NAMALWA (cell line): ENCODE data around the gene GOLT1B.
"Not testable (repeated sequence)": the region's sequence is repeated elsewhere in the genome, so short reads cannot be mapped to it uniquely, and the experiment has no call there.

Experiments
- DNase-seq: peaks from one replicate; pipeline ENCODE4 v3.0.0-alpha.2; 2015; ENCODE audit warnings: low spot score

GOLT1B gene, protein sequence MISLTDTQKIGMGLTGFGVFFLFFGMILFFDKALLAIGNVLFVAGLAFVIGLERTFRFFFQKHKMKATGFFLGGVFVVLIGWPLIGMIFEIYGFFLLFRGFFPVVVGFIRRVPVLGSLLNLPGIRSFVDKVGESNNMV

DNA sequence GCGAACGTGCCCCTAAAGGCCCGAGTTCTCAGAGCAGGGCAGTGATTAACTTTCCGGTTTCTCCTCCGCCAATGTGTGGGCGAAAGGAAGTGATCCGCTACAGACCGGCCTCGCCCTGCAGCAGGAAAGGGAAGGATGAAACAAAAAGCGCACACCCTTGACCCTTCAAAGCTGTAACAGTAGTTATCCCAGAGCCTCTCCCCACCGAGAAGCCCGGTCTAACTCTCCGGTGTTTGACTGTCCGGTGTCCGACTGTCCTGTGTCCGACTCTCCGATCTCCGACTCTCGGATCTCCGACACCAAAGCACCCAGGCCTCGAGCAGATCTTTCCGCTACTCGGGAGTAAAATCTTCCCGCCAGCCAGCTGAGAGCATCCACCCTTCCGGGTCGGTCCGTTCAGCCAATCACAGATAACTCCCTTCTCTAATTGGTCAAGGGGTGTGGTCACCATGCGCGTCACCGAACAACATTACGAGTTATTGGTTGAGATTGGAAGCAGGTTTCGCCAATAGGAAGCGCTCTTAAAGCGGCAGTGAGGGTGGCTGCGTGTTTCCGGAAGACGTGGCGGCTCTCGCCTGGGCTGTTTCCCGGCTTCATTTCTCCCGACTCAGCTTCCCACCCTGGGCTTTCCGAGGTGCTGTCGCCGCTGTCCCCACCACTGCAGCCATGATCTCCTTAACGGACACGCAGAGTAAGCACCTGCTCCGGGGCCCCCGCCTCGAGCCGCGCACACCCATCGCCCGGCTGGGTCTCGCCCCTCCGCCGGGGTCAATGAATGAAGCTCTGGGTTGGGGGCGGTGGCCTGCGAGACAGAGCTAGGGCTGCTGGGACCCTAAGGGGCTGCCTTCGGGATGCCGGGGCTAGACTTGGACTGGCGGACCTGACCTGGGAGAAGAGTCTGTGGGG is at the start of gene GOLT1B, which contains the start of gene RECQL:
Gene GOLT1B (plus strand): TSS at position 532 of the 906 bp plus-strand sequence. CDS start 135 bp downstream, at position 667.
Gene RECQL (minus strand): TSS at position 378 of the 906 bp plus-strand sequence. CDS start 2,065 bp downstream, outside the sequence.
- peak; percentile 99 for DNase-seq

DNA sequence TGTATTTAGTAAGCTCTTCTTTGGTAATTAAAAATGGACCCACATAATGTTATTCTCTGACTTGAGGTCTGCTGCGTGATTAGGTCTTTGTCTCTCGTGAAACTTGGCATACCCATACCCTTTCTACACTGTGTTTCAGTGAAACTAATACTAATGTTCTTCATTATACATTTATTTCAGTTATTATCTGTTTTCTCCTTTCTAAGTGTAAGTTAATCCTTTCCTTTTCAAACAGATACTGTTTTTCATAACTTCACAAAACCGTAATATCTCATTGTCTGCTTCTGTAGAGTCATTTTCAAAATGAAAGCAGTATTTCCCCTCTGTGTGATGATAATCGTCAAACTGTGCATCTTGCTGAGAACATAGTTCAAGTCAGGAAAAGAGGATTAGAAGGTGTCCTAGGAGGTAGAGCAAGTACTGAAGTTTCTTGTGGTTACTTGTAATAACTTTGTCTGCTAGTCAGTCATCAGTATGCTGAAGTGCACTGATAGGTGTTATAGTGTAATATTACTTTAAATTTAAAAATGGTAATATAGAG is 48.2 kb upstream of the GOLT1B start:
- no peak for DNase-seq

DNA sequence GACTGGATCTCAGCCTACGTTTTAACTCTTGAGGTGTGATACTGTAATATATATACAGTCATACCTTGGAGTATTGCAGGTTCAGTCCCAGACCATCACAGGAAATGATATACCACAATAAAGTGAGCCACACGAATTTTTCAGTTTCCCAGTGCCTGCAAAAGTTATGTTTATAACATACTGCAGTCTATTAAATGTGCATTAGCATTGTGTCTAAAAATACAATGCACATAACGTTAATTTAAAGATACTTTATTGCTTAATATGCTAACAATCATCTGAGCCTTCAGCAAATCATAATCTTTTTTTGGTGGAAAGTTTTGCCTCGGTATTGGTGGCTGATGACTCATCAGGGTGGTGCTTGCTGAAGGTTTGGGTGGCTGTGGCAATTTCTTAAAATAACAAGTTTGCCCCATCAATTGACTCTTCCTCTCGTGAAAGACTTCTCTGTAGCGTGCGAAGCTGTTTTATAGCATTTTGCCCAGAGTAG is 45.3 kb upstream of the GOLT1B start:
- no peak for DNase-seq

DNA sequence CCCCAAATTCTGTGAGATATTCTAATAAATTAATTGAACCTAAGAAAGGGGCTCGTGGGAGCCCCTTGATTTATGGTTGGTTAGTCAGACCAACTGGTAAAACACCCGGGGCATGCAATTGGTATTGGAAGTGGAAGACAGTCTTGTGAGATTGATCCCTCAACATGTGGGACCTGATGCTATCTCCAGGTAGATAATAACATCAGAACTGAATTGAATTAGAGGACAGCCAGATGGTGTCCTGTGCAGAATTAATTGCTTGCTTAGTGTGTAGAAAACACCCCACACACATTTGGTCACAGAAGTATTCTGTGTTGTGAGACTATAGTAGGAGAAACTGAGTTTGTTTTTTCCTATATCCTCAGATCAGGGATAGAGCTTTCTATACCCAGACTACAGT is 42.1 kb upstream of the GOLT1B start:
- DNase-seq: no peak

GRCh38 chr12:21467334-21467733 is 34.3 kb upstream of the GOLT1B start:
- not testable (repeated sequence) for DNase-seq

DNA sequence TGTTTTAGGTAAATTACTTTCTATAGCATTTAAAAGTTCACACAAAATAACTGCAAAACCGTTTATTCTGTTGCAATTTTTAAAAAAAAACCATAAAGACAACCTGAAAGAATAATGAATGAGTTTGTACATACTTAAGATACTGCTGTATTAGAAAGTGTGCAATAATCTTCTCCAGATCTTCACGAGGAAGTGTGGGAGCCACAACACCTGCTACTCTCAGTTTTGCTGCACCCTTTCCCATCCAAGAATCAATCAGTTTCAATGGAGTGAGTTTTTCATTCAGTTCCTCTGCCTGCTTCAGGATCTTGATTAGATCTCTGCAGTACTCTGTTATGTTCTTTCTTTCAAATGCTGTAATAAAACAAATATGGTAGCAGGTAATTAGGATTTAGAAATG is 30.3 kb upstream of the GOLT1B start:
- DNase-seq: no peak

GRCh38 chr12:21472197-21472823 is 29.3 kb upstream of the GOLT1B start:
- no peak for DNase-seq

DNA sequence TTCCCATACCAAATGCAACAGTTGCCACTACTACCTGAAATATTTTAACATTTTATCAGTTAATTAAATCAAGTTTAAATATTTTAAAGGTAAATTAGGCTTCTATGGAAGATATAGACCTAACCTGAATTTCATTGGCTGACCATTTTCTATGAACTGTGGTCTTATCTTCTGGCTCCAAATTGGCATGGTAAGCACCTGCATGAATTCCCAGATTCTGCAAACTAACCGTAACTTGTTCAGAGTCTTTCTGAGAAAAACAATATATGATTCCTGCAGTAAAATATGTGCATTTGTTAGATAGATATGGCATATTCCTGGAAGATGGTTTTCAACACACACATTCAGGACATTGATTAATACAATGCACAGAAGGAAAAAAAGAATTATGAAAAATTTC is 26.0 kb upstream of the GOLT1B start:
- no peak for DNase-seq

GRCh38 chr12:21476949-21477348 is 24.6 kb upstream of the GOLT1B start:
- DNase-seq: no peak

GRCh38 chr12:21478756-21479455 is 22.7 kb upstream of the GOLT1B start:
- no peak for DNase-seq

DNA sequence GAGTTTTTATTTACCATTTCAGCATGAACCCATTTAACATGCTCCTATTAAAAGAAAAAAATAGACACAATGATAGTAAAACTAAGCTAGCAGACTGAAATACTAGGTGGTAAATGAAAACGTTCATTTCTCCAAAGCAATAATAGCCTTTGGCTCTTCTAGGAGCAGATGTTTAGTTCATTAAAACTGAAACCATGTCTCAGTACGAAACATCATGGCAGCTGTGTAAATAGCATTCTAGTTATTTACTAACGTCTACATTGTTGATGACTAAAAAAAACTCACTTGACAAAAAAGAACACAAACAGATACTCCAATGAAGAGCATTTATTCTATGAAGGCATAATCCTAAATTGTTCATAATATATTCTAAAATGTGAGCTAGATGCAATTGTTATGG is 18.1 kb upstream of the GOLT1B start:
- DNase-seq: no peak

DNA sequence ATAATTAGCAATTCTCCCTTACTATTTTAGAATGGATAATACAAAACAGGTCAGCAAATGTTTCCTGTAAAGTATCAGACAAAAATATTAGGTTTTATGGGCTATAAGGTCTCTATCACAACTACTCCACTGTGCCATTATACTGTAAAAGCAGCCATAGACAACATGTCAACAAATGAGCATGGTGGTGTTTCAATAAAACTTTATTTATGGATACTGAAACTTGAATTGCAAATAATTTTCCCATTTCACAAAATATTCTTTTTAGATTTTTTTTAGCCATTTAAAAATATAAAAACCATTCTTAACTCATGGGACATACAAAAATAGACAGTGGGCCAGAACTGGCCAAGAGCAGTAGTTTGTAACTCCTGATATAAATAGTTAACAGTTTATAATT is 15.6 kb upstream of the GOLT1B start:
- DNase-seq: no peak

DNA sequence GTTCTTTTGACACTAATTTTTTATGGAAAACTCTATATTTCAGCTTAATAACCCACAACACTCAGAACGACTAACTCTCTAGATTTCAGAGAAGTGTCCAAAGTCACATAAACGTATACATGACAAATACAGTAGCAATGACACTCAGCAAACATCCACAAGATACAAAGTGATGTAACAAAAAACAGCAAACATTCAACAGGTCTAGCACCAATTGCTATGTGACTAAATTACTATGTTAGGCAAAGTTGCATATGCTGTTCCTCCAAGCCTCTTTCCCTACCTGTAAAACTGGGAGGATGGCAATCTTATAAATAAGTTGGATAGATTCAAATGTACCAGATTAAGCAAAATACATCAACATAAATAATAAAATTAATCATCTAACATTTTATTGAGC is 1.8 kb upstream of the GOLT1B start:
- DNase-seq: no peak

DNA sequence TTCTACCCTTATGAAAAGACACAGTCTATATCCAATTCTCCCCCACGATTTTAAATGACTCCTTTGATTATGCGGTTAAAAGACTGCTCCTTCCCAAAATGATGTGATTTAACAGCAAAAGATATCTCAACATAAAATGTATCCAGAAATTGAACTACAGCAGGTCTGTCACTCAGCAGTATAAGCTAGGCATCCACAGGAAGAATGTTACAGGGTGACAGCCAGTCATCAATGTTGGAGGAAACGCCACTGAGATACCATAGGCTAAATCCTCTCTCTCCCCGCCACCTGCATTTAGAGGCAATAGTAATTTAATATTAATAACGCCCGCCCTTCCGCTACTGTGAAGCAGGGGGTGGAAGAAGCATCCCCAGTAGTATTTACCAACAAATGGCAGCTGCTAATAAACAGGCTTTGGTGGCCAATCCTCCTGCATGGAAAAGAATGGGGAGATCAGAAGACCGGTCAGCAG is 767 bp upstream of the GOLT1B start:
- DNase-seq: peak; percentile 77

DNA sequence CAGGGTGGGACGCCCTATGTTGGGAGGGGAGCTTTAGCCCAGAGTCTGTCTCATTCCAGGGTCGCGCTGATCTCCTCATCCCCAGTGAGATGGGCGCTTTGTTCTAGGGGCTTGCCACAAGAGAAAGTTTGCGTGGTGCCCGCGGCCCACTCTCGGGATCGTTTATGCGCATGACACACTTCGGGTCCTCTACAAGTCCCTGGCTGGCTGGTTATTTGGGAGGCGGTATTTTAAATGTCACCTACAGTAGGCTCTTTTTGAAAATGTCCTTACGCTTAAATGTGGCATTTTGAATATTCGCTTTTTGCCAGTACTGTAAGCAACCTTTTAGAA is 541 bp downstream of the GOLT1B start:
- peak; percentile 47 for DNase-seq

DNA sequence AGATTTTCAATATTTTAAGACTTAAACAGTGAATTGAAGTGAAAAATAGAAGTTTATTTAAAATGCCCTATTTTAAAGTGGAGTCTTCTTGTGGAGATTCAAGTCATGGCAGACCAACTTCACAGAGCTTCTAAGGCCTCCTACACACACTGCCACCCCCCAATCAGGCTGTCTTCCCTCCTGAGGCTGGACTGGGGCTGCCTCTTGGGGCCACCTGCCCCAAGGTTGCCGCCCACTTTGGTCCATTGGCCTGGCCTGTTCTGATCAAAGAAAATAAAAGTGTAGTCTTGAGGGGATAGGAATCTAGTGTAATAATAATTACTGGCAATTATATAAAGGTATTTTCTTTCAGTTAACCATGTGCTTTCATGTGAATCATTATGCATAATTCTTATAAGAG is 1.3 kb downstream of the GOLT1B start:
- DNase-seq: no peak

- DNase-seq: no peak
Measured at GRCh38 chr12:21505888-21506287, 4.3 kb downstream of the GOLT1B start.

GRCh38 chr12:21507849-21508248 is 6.3 kb downstream of the GOLT1B start:
- no peak for DNase-seq

DNA sequence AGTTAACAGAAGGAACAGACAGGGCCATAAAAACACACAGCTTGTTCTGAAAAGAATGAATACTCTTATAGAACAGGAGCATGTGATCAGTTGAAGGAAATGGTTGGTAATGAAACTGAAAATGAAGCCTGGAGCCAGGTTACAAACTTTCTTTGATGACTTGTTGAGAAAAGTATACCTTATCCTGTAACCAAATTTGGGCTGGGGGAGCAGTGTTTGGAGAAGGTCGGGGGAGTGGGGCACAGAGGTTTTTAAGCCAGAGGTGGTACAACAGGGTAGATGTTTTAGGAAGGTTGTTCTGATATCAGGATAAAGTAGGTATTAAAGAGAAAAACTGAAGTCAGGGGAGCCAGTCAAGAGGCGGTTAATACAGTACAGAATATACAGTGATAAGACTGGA is 8.2 kb downstream of the GOLT1B start:
- no peak for DNase-seq

GRCh38 chr12:21516281-21516680 is 14.7 kb downstream of the GOLT1B start:
- DNase-seq: no peak

- DNase-seq: no peak
Measured at GRCh38 chr12:21518451-21518850, 16.9 kb downstream of the GOLT1B start.

DNA sequence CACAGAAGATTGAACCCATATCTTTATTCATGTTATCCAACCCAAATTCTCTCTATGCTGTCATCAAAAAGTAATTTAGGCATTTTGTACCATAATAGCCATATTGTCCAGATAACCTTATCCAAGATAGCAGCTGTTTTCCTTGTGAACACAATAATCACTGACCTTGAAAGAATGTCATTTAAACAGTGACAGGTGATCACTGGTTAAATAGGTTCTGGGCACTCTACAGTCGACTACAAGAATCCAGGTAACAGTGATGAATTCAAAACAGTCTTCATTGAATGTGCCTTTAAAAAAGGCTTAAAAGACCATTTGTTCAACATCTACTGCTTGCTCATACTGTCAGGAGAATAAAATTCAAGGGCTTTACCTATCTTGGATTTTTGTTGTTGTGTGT is 20.0 kb downstream of the GOLT1B start:
- DNase-seq: no peak
